Keratinocyte (primary cell): Measurements from ENCODE around the gene UBASH3B.

Source experiments
- EZH2 ChIP-seq: IDR thresholded peaks from one replicate; pipeline ENCODE4 v1.6.1; 2012; ENCODE audit warnings: inconsistent platforms, mild to moderate bottlenecking, low read length, moderate library complexity
- TF ChIP-seq, protein P1 (sequence below), 3 experiments: IDR thresholded peaks in 1 of 3; conservative IDR thresholded peaks in 1 of 3; optimal IDR thresholded peaks in 1 of 3; 2 replicates in 2 of 3; 3 replicates in 1 of 3; pipeline versions ENCODE3 to v1.5.1; 2011; ENCODE audit warnings: low read length in 3 of 3, mild to moderate bottlenecking in 3 of 3, moderate library complexity in 2 of 3, control low read depth in 1 of 3, inconsistent platforms in 1 of 3; ENCODE audit not compliant: insufficient read depth in 2 of 3; ENCODE audit errors: extremely low read depth in 1 of 3

DNA sequence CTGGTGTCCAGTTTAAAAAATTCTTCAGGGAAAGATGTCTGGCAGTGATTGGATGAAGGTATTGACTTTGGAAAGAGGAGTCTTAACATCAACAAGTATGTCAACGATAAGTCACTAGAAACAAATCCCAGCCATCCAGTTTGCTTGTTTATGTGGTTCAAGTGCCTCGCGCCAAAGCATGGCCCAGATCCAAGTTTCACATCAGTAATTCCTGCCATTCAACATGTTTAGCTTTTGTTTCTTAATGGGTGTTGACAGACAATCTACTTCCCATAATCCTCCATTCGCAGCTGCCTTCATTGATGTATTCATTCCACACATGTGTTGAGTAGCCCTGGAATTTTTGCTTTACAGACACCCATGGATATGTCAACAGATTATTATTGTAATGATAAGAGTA, 77.8 kb downstream of the UBASH3B start:
- TF ChIP-seq, protein P1, sequence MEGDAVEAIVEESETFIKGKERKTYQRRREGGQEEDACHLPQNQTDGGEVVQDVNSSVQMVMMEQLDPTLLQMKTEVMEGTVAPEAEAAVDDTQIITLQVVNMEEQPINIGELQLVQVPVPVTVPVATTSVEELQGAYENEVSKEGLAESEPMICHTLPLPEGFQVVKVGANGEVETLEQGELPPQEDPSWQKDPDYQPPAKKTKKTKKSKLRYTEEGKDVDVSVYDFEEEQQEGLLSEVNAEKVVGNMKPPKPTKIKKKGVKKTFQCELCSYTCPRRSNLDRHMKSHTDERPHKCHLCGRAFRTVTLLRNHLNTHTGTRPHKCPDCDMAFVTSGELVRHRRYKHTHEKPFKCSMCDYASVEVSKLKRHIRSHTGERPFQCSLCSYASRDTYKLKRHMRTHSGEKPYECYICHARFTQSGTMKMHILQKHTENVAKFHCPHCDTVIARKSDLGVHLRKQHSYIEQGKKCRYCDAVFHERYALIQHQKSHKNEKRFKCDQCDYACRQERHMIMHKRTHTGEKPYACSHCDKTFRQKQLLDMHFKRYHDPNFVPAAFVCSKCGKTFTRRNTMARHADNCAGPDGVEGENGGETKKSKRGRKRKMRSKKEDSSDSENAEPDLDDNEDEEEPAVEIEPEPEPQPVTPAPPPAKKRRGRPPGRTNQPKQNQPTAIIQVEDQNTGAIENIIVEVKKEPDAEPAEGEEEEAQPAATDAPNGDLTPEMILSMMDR (optimal IDR thresholded peaks at IDR 0.05 in 1 of 3, IDR thresholded peaks at IDR 0.05 in 1 of 3, conservative IDR thresholded peaks at IDR 0.05 in 1 of 3; ENCODE audit: extremely low read depth in 1 of 3, insufficient read depth in 2 of 3, low read length in 3 of 3), result no peak
- TF ChIP-seq EZH2, result no peak
